Ishikawa (cell line): ENCODE measurements around the gene RHOC.

ENCODE experiments used
- FOXM1 ChIP-seq: IDR thresholded peaks from 2 replicates; pipeline ENCODE4 v1.6.1; 2012; ENCODE audit warnings: low read depth, borderline replicate concordance
- MAX ChIP-seq: IDR thresholded peaks from 2 replicates; pipeline ENCODE4 v1.6.1; 2012
- TAF1 ChIP-seq: IDR thresholded peaks from 2 replicates; pipeline ENCODE4 v1.6.1; 2012; ENCODE audit warnings: low read depth, mild to moderate bottlenecking

GRCh38 chr1:112672009-112672408 lies 34.9 kb downstream of the RHOC start:
- no peak for TF ChIP-seq FOXM1
- no peak for TF ChIP-seq MAX
- no peak for TF ChIP-seq TAF1
